SW 1271 (cell line): ENCODE data around the gene TBX4.

Experiments
- DNase-seq, 2 experiments: peaks; one replicate each; lab custom pipeline; 2025; lab: John Stamatoyannopoulos, UW

The TBX4 gene

GRCh38 chr17:61454381-61455323 lies 2.4 kb downstream of the TBX4 start:
- no peak for DNase-seq

- DNase-seq, result no peak
Measured at GRCh38 chr17:61455324-61456060, 3.3 kb downstream of the TBX4 start.

- DNase-seq, result no peak
Measured at GRCh38 chr17:61456061-61456681, 3.9 kb downstream of the TBX4 start.

- no peak for DNase-seq
Measured at GRCh38 chr17:61456688-61457225, 4.5 kb downstream of the TBX4 start.

GRCh38 chr17:61457226-61457983 lies 5.2 kb downstream of the TBX4 start:
- no peak for DNase-seq

GRCh38 chr17:61458000-61458399 lies 5.8 kb downstream of the TBX4 start:
- no peak for DNase-seq

GRCh38 chr17:61458421-61459141 lies 6.4 kb downstream of the TBX4 start:
- DNase-seq, result no peak

GRCh38 chr17:61459142-61459809 lies 7.1 kb downstream of the TBX4 start:
- no peak for DNase-seq

GRCh38 chr17:61459939-61460718 lies 7.9 kb downstream of the TBX4 start:
- DNase-seq, result no peak

- no peak for DNase-seq
Measured at GRCh38 chr17:61460796-61461585, 8.8 kb downstream of the TBX4 start.

GRCh38 chr17:61461586-61461966 lies 9.4 kb downstream of the TBX4 start:
- no peak for DNase-seq

- no peak for DNase-seq
Measured at GRCh38 chr17:61461967-61462718, 9.9 kb downstream of the TBX4 start.

- no peak for DNase-seq
Measured at GRCh38 chr17:61462719-61463315, 10.6 kb downstream of the TBX4 start.

- no peak for DNase-seq
Measured at GRCh38 chr17:61463316-61464129, 11.3 kb downstream of the TBX4 start.

GRCh38 chr17:61464130-61464842 lies 12.1 kb downstream of the TBX4 start:
- DNase-seq, result no peak

- DNase-seq, result no peak
Measured at GRCh38 chr17:61464843-61465180, 12.6 kb downstream of the TBX4 start.
